SK-MEL-5 (cell line): ENCODE results near the gene CDKL1. TPM values are rescaled to one million over a fixed set of nuclear protein-coding genes. Genes with fewer than 3 reads are reported as not detected.
A peak's percentile ranks its signal among the peaks of the same experiment; 100 is the strongest.

ENCODE experiments used
- DNase-seq: peaks from one replicate; pipeline ENCODE4 v3.0.0-alpha.2; 2016; ENCODE audit warnings: low read depth, low spot score
- in situ Hi-C: cut with HindIII; loops from 2 replicates; pipeline ENCODE4 v1.10.0; 2016; ENCODE audit warnings: low sequenced_read_pairs, high pct_unique_total_duplicates, low pct_unique_long_range_greater_than_20kb
- total RNA-seq: library from RNA; depleted of rRNA; stranded (reverse); fragments of >200 nt; shearing (Covaris generic); gene quantifications from 2 replicates; pipeline ENCODE4 v1.2.3, GENCODE V29; 2014

The CDKL1 gene
- total RNA-seq, 1 experiment from 2014 or later: 89.0 TPM

DNA sequence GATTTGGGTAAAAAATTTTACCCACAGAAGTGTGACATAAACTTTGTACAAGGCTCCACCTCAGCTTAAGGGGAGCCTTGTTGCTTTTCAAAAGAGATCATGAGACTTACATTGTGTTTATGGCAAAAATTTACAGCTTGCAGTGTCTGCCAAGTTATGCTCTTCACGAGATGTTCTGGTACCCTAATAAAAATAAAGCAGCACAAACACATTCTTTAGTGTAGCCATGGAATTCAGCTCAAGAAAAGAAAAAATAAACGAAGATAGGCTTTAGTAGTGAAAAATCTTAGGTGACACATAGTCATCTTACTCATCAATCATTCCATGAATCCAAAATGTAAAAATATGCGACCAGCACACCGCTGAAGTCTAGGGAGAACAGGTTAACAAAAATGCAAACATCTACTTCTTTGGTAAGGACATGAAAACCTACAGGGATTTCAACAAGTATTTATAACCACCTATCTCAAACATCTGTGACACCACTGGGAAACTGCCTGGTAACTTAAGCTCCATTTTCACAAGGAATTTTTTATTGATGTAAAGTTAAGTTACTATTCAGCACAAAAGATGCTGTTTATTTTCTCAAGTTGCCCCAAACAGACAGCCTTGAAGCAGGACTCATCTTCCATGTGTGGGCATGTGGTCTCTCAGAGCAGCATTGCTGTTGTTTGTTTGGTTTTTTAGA is 51.7 kb downstream of the CDKL1 start:
- in situ Hi-C loops: no loop called here

DNA sequence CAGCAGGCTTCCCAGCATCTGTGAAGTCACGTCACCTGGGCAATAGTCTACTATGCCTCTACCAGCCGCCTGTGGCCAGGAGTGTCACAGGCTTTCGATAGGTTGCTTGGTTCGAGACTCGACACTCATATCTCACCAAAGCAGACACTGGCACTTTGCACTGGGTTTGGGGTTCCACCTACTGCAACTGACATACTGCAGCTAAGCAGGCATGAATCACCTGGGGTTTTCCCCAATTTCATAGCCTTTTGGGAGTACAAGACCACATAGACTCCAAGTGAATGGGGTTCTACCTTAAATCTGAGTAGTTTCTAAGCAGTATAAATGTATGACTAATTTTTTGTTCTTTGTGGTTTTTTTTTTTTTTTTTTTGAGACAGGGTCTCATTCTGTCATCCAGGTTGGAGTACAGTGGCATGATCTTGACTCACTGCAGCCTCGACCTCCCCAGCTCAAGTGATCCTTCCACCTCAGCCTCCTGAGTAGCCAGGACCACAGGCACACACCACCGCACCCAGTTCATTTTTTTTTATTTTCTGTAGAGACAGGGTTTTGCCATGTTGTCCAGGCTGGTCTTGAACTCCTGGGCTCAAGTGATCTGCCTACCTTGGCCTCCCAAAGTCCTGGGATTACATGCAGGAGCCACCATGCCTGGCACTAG is 52.4 kb downstream of the CDKL1 start:
- in situ Hi-C loops: no loop called here
- no peak for DNase-seq

More for the DNA sequence above, 51.7 kb downstream of the CDKL1 start:
- DNase-seq: no peak

DNA sequence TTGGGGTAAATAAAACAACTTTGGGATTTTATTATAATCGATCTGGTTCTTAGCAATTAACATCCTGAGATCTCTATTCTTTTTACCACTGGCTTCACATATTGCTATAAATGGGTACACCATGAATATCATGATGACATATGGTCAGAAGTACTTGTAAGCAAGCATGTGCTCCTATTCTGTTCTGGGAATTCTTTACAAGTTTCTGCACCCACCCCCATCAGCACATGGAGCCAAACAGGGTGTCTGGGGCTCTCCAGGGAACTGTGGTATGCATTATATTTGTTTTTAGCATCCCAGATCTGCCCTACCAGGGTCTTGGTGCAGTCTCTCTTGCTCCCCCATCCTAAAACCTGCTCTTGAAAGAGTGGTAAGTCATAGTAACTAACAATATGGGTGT is 53.2 kb downstream of the CDKL1 start:
- in situ Hi-C loops: no loop called here
- no peak for DNase-seq

- peak; percentile 78 for DNase-seq
- in situ Hi-C loops: no loop called here
These were observed 54.2 kb downstream of the CDKL1 start for GRCh38 chr14:50342221-50343078.

DNA sequence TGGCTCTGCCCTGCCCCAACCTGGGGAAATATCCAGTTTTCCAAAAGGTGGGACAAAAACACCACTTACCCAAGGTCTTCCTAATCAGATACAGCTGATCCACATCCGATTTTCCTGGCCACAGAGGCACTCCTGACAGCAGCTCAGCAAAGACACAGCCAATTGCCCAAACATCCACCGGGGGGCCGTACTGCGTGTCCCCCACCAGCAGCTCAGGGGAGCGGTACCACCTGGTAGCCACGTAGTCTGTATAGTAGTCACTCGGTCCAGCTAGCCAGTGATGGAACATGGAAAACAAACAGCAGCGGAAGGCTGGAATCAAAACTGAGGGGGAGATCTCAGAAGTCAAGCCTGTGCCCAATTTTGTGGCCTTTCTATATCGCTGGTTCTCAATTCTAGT is 55.7 kb downstream of the CDKL1 start:
- DNase-seq: peak; percentile 25
- in situ Hi-C loops: no loop called here

DNA sequence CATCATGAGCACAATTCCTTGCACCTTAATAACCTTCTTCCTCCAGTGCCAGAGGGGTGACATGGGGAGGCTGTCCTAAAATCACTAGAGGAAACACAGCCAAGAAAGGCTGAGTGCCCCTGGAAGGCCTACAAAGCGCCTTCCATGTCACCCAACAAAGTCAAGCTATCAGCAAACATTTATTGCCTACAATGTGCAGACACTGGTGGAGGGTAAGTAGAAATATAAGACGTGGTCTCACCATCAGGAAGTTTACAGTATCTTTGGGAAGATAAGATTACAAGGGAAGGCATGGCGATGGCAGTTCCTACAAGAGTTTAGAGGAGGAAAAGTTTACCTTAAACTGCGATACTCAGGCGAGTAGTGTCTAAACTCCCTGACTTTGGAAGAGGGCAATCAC is 56.6 kb downstream of the CDKL1 start:
- in situ Hi-C loops: no loop called here
- no peak for DNase-seq

GRCh38 chr14:50339178-50339804 is 57.4 kb downstream of the CDKL1 start:
- no peak for DNase-seq
- in situ Hi-C loops: no loop called here

- no peak for DNase-seq
- in situ Hi-C loops: no loop called here
These were observed 58.1 kb downstream of the CDKL1 start for GRCh38 chr14:50338587-50338986.

GRCh38 chr14:50335989-50336824 is 60.5 kb downstream of the CDKL1 start:
- DNase-seq: peak; percentile 52
- in situ Hi-C loops: no loop called here

DNA sequence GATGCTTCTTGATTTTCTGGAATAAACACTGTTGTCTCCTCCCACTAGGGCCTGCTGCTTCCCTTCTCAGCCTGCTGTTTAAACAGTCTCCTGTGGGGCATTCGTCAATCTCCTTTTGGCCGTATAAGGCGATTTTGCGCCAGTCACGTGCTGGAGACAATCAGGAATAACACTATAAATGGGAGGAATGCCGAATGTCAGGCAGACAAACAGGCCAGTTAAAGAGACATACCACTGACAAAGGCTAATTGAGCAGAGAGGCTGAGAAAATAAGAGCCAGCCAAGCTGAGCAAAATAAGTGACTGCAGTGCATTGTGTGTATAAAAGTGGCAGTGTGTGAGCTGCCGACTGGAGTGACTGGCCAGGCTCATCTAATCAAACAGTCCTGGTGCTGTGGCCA is 61.3 kb downstream of the CDKL1 start:
- in situ Hi-C loops: no loop called here
- DNase-seq: peak; percentile 95

DNA sequence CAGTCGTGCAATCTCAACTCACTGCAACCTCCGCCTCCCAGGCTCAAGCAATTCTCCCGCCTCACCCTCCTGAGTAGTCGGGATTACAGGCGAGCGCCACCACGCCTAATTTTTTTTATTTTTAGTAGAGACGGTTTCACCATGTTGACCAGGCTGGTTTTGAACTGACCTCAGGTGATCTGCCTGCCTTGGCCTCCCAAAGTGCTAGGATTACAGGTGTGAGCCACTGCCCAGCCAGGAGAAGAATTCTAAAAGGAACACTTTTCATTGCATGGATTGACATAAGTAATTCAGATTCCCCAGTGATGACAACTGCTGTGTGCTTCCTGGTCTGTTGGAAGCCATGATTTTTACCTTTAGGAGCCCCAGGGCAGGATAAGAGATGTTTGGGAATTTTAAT is 62.5 kb downstream of the CDKL1 start:
- in situ Hi-C loops: no loop called here
- DNase-seq: no peak

GRCh38 chr14:50333014-50333509 is 63.6 kb downstream of the CDKL1 start:
- DNase-seq: no peak
- in situ Hi-C loops: no loop called here

DNA sequence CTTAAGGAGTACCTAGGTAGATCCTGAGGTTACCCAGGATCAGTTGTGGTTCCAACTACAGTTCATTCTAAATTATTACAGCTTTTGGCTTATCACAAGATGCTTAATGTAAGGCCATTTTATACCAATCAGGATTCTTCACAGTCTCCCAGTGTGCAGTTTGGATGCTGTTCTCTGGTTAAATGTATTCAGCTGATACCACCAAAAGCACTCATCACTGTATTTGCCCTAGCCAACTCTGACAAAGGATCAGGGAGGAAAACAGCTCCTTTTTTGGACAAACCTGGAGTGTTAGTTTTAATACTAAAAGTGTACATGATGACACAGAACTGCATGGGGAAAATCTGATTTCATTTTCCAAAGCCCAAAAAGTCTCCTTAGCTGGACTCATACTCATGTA is 65.1 kb downstream of the CDKL1 start:
- in situ Hi-C loops: no loop called here
- no peak for DNase-seq

DNA sequence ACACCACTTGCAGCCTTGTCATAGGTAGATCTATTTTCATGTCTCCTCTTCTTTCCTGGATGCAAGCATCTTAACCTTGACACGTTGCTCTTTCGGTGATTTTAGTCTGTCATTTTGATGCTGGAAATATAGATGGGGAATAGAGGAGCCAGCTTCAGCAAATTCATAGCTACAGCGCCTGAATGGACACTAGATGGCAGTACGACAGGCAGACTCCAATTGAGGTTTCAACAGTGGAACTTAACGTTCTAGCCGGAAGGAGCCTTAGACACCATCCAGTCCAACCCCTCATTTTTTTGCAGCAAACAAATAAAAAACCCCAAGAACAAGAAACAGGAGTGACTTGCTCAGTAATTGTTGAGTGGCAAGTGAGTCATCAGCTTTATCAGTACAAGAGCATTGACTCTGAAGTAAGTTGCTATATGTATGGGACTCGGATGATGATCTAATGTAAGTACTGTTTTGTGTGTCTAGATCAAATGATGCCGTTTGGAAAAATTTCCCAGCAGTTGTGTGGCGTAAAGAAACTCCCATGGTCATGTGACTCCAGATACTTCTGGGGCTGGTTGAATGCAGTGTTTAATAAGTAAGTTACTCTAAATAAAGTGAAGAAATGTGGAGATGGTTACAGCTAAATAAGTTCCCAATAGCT is 75.5 kb downstream of the CDKL1 start:
- in situ Hi-C loops: no loop called here
- peak; percentile 92 for DNase-seq

- no peak for DNase-seq
- in situ Hi-C loops: no loop called here
These were observed 76.4 kb downstream of the CDKL1 start for GRCh38 chr14:50320283-50320682.

DNA sequence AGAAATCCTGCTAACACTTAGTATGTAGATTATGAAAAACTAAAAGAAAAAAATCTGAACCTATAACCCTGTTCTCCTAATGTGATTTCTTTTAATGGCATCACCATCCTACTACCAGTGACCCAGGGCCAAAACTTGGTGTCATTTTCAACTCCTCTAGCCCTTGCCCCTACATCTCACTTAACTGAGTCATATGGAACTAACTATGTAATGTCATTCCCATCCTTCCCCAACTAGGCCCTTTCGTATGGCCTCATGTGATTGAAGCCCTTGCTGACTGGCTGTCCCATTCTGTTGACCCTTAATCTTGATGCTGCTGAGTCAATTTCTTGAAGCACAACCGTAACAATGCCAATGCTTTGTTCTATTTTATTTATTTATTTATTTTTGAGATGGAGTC is 77.0 kb downstream of the CDKL1 start:
- in situ Hi-C loops: no loop called here
- no peak for DNase-seq

DNA sequence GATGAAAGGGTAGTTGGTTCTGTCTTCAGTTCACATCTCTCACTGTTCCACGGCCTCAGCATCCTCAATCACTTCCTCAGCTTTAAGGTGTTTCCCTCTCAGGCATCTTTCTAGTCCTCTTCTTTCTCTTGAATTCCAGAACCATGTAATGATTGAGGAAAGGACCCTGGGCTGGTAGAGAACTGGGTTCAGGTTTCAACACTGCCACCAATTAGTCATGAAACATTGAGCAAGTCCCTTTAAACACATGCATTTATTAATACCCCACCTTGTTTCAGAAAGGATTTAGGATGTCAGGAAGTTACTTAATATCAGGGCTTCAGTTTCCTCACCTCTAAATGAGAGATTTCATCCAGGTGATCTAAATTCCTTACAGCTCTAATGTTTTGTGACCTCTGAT is 77.4 kb downstream of the CDKL1 start:
- DNase-seq: no peak

More for the DNA sequence above, 77.4 kb downstream of the CDKL1 start:
- in situ Hi-C loops: no loop called here
